GM19328 (cell line): ENCODE results near the gene CYTH1.

Experiments
- ATAC-seq: cut with Tn5 transposase; IDR thresholded peaks from one replicate; pipeline ENCODE4 v1.9.1; 2021; ENCODE audit warnings: mild to moderate bottlenecking, moderate library complexity; ENCODE audit not compliant: unreplicated experiment

The CYTH1 gene

DNA sequence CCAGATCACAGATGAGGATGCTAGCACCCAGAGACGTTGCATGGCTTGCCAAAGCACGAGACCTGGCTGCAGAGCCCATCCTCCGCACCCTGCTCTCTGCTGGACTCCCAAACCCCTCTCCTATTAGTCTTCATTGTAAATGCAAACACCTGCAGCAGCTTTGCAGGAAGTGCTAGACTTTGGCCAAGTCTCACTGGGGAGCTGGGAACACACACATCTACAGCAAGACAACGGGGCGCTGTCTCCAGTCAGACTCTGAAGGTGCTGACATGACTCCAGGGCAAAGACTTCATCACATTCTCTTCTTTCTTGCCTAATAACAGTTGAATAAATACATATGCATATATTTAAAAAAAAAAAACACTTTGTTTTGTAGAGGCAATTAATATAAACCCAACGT, 43.8 kb downstream of the CYTH1 start:
- no peak for ATAC-seq

DNA sequence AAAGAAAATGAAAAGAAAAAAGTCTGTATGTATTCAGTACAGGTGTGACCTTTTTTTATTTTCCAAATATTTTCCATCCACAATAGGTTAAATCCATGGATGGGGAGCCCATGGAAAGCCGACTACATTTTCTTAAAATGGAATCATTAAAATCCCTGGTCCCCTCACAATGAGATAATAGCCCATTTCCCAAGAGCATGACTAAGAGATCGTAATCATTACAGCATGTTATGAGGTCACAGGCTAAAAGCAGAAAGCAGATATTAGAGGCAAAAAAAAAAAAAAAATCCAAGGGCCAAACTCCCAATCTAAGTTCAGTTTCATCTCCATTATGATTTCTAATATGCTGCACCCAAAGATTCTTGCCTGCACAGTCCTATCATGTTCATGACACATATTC, 44.7 kb downstream of the CYTH1 start:
- no peak for ATAC-seq

DNA sequence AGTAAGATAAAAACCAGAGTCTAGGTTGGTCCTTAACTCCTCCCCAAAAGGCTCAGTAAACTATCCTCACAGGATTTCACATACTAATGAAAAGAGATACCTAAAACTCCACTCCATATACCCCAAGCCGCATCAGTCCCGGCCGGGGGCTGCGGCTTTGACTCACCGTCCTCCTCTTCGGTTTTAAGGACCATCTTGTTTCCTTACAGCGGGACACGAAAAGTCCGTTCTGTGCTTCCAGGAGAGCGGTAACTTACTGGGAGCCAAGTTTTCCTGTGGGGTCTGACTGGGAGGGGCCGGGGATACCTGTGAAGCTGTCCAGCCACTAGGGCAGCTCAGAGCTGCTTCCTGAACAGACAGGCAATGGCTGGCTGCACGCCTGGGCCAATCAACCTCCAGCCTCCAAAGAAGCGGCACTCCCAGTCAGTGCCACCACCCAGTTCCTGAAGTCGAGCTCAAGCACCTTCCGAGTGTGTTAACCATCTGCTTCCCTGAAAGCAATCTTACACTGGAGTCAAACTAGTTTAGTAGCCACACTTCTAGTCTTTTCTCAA, 45.5 kb downstream of the CYTH1 start:
- no peak for ATAC-seq

DNA sequence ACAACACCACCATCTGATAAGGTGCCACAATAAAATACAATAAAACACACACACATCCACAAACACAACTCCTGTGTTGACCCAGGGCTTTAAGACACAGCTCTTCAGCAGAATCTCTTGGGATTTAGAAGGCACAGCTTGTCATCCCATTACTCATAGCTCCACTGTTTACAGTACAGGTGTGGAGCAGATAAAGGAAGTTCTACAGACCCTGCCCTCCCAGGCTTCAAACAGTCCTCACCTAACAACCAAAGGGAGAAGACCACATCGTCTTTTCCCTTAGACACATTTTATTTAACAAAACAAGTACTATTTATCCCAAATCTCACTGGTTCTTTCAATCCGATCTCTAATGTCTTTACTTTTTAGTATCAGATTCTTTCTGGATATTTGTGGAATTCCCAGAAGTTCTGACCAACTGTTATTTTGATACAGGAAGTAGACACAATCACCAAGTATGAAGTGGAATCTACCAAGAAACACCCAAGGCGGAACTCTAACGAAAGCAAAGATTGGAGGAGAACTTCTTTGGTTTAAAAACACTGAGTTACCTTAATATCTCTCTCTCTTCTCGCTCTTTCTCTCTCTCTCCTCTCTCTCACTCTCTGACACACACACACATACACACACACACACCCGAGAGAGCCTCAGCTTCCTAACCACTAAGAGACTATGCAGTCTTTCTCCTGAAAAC, 46.1 kb downstream of the CYTH1 start:
- ATAC-seq, result no peak

- ATAC-seq, result no peak
Observed at GRCh38 chr17:78734793-78735641, 47.1 kb downstream of the CYTH1 start.

DNA sequence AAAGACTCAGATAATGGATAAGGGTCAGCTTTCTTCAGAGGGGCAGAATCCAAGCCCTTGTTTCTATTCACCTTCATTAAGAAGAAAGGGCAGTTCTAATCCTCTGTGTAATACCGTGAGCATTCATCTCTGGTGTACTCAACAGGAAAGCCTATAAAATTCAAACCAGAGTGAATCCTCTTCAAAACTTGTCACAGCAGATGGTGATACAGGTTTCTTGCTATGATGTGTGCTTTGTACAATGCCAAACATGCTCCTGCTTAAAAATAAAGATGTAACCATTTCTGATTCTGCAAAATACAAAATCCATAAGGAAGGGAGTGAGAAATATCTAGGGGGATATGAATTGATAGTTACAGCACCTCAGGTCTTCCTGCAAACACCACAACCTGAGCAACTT, 49.7 kb downstream of the CYTH1 start:
- ATAC-seq, result no peak

GRCh38 chr17:78731904-78732303, 50.2 kb downstream of the CYTH1 start:
- no peak for ATAC-seq

DNA sequence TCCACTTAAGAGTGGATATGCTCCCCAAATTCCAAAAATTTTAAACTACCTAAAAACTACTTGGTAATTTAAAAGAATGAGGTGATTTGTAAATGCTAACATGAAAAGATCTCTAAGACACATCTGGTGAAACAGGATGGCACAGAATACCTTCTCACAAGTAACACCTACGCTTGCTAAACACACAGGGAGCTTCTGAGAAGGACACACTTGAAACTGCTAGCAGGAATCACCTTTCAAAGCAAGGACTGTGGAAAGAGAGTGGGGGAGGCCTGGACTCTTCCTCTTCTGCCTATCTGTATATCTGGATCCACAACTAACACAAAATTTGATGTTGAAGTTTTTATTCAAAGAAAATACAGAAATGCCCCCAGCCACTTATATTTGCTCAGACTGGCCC, 52.4 kb downstream of the CYTH1 start:
- ATAC-seq, result no peak

- no peak for ATAC-seq
Observed at GRCh38 chr17:78728495-78728894, 53.6 kb downstream of the CYTH1 start.

DNA sequence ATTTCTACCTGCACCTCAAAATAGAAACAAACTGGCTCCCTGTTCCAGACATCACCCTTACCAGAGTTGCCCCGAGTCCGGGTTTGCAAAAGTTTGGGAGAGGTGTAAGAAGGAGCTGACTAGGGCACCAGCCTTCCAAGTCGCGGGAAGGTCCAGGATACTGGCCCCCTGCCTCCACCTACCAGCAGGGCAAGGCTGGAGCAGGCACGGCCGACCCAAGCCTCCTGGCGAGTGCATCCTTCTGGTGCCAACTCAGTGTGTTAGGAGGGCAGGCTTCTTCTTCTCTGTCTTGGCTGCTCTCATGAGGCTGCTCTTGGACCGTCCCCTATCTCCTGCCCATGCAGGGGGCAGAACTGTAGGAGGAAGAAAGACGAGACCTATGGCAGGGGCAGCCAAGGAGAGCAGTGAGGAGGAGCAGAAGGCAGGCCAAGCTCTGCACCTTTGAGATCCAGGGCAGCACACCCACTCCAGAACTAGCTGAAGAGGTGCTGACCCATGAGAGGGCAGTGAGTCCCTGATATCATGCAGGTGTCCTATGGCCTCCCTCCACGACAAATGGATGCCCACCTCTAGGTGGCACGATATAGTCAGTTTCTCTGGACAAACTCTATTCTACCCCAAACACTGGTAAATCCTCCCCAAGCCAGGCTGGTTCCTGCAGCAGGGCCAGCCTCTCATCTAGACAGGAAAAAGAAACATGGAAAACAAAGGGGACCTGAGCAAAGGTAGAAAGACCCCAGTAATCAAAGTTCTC, 54.4 kb downstream of the CYTH1 start:
- no peak for ATAC-seq

- ATAC-seq, result no peak
Observed at GRCh38 chr17:78727057-78727456, 55.0 kb downstream of the CYTH1 start.

DNA sequence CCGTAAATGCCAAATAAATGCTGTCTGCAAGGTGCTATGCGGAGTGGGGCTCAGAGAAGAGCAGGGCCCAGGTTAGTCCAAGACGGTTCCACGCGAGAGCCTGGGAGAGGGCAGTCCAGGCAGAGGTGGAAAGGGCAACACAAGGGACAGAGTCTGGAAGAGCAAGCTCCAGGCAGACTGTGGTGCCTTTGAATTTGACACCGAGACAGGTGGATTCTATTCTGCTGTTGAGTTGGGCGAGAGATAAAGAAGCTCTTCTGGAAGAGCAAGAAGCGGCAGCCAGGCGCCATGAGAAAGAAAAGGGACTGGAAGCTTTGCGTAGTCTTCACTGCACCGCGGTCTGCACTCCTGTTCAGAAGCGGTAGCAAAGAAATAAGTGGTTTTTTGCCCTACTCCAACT, 55.6 kb downstream of the CYTH1 start:
- ATAC-seq, result no peak

DNA sequence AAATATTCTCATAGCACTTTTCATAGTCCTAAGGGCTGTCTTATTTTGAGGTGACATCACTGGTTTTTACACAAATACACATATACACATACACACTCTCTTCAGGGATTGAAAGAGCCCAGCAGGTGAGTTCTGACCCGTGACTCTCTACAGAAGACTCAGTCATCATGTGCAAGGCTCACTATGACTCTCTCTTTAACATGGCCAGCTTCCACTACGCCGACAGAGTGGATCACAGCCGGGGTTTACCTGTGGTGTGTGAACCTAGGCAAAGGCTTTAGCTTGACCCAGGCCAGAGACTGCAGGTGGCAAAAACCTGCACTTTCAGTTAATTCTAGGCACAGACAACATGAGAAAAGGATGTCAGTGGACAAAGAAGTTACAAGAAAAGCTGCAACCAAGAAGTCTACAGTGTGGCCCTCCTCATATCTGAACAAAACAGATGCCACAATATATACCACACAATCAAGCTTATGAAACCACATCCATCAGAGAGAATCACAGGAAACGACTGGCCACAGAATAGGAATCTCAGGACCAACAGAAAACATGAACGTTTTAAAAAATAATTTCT, 56.5 kb downstream of the CYTH1 start:
- ATAC-seq, result no peak

- ATAC-seq, result no peak
Observed at GRCh38 chr17:78724999-78725398, 57.1 kb downstream of the CYTH1 start.

GRCh38 chr17:78724544-78724943, 57.5 kb downstream of the CYTH1 start:
- ATAC-seq, result no peak

DNA sequence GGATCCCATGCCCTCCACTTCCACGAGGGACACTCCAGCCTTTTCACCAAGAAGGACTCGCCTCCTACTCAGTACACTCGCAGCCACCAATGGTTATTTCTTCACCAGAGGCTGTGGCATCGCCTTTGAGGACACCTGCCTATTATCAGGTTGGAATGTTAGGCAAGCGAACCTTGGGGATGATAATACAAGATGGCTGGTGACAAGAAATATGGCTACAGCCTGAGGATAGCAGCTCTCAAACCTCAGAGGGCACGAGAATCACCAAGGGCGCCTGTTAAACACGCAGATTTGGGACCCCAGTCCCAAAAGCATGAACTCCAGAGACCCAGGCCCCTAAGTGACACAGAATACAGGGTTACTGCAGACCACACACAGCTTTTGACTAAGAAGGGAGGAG, 58.1 kb downstream of the CYTH1 start:
- ATAC-seq, result no peak

GRCh38 chr17:78723001-78723796, 58.9 kb downstream of the CYTH1 start:
- no peak for ATAC-seq

DNA sequence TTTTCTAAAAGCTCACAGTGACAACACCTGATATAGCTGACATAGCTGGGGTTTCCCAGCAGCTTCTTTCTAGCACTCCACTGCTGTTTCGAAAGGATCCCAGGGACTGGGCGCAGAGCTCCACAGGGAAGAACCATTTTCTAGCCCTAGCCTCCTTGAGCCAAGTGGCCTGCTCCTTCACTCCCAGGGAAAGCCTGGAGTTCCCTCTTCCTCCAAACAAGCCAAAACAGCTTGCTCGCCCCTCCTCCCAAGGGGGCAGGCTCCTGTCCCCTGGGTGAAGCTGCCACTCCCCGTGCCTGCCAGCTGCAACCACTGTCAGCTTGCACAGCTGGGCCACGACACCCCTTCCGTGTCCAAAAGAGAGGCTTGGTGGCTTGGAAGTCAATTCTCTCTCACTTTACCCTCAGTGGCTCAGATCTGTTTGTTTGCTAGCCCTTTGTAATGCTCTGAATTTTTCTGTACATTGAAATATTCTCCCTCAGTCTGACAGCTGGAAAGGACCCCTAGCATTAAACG, 59.8 kb downstream of the CYTH1 start:
- ATAC-seq, result no peak

- ATAC-seq, result no peak
Observed at GRCh38 chr17:78719630-78720298, 62.3 kb downstream of the CYTH1 start.
